CD4-positive, alpha-beta T cell treated with Interleukin-12 subunit alpha and Interleukin-12 subunit beta, for 1 hour (primary cell): ENCODE data around the gene HS3ST3A1.

Experiments used
- DNase-seq: peaks from one replicate; pipeline ENCODE4 v3.0.0-alpha.2; 2020

Gene HS3ST3A1

DNA sequence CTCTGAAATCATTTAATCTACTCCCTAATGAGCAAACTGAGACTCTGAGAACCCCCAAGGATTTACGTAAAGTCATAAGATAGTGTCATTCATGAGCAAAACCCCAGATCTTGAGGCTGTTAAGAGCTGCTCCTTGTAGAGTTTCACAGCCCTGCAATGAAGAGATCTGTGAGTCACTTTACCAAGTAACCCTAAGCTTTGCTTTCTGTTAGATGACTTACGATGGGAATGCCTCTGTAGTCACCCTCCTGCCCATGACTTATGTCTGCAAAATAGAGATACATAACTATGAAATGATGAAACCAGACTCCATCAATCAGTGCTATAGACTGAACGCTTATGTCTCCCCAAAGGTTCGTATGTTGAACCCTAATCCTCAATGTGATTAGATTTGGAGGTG is 117.7 kb downstream of the HS3ST3A1 start:
- DNase-seq = no peak

DNA sequence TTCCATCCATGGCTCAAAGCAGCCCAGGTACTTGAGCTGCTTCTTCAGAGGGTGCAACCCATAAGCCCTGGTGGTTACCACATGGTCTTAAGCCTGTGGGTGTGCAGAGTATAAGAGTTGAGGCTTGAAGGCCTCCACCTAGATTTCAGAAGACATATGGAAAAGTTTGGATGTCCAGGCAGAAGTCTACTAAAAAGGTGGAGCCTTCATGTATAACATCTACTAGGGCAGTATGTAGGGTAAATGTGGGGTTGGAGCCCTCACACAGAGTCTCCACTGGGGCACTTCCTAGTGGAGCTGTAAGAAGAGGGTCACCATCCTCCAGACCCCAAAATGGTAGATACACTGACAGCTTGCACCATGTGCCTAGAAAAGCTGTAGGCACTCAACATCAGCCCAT is 120.9 kb downstream of the HS3ST3A1 start:
- no peak for DNase-seq

DNA sequence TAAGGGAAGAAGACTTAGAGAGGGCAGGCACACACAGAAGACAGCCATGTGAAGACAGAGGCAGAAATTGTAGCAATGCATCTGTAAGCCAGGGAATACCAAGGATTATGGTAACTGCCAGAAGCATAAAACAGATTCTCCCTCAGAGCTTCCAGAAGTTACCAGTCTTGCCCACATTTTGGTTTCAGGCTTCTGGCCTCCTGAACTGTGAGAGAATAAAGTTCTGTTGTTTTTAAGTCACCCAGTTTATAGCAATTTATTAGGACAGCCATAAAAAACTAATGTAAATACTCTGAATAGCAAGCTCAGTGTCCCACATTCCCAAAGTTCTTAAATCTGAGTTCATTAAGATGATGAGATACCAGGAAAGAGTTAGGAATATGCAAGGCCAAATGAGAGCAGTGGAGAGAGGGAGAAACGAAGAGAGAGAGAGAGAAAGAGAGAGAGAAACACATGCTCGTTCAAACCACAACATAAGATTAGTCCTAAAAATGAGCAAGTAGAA is 123.4 kb downstream of the HS3ST3A1 start:
- no peak for DNase-seq

DNA sequence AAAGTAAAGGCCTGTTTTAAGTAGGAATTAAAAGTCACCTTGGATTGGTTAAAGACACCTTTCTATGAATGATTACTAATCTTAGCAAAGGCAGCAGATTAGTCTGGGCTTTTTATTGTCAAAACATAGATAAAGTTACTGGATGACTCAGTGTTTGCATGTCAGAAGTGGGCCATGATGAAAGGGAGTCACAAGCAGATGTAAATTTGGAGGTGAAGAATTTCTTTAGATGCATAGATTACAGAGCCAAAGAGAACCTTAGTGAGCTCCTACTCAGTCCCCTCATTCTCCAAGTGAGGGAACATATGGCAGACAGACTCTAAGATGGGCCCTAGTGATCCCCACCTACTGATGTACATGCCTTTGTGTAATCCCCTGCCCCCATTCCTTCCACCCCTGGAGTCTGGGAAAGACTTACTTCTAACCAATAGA is 124.5 kb downstream of the HS3ST3A1 start:
- DNase-seq = no peak

DNA sequence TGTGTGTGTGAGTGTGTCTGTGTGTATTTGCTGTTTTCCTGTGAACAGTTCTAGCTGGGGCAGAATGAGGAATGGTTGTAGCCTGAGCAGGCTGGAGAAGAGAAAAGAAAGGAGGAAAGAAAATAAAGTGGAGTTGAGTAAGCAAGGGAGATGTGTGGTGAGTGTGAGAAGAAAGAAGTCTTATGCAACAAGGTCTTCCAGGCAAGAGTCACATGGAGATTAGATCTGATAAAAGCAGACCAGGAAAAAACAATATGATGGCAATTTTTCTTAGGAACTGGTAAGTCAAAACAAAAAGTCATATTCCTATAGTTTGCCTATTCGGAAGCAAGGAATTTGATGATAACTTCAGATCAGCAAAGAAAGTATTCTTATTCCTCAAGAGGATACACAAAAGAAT is 125.0 kb downstream of the HS3ST3A1 start:
- DNase-seq = no peak

DNA sequence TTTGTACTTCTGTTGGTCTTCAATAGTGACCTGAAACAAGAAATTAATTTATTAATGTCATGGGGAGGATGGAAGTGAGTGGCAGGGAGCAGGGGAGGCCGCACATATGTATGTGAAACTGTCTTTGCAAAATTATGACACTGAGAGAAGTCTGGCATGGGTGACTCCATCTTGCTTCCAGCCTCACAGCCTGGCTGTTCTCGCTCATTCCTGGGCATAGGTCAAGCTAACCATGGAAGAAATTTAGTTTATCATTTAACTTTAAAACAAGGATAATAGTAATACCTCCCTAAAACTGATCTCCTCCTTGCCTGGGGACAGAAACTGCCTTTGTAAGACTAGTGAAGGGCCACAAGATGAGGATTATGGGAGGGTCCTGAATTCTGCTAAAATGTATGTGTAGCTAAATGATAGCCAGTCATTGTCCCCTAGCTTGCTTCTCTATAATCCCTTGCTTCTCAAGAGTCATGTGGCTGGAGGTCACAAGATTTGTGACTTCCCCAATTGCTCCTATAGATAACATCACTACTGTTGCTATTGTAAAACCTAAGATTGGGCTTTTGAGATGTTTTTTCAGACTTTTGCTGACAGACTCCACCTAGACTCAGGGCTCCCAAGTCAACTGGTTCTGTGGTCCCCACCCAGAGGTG is 126.0 kb downstream of the HS3ST3A1 start:
- DNase-seq = no peak

DNA sequence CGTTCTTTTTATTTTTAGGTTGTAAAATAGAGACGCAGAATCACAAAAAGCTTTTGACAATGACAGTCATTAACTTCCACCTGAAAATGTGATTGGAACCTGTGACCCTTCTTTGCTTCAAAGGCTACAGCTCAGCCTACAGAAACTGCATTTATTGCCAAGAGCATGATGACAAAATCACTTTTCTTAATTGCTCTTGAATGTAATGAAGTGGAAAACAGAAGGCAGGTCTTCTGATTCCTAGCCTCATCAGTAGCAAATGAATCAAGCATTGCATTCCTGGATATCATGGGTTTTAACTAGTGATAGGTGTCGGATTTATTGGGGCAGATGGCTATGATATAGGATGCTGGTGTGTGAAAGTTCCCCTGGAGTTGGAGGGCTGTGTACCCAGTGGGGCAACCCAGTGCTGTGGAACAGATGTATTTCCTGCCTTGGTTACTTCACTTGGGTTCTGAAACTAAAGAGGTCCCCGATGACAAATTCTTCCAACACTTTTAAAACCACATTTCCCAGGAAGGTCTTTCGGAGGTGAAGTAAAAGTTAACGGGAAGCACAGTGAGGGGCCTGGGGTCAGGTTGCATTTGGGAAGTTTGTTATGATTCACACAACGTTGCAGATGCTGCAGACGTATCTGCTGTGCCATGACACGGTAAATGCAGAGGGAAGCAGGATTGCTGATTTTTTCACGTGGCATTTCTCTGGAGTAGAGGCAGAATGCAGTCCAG is 127.5 kb downstream of the HS3ST3A1 start:
- no peak for DNase-seq

DNA sequence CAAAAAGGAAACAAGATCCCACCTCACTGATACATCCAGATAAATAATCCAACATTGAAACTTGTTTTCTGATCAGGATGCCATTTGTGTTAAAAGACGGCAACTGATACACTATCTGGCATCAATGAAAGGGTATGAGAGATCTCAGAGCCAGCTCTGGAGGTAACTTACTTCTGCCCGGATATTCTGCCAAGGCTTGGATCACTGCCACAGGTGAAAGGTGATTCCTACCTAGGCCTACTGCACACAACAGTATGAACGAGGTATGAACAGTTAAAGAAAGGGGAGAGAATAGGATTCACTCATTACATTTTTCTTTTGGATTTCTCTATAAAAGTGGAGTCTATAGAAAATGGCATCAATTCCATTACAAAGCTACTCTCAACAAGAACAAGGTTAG is 136.1 kb downstream of the HS3ST3A1 start:
- DNase-seq = no peak

DNA sequence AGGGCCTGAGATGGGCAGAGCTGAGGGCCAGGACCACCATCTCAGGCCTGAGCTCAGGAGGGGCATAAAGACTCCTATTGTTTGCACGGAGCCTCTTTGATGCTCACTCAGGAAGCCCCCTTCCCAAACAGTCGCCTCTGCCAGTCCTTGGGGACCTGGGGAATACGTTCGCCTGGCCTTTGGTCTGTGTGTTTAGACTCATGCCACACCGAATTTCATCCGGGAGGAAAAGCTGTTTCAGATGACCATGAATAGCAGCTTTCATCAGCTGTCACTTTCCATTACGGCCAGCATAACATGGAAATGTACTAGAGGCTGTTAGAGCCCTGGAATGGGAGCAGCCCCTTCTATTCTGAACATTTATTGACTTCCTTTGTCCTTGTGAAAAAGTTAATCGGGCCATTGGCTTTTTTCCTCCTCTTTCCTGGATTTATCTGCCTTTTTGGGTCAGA is 139.0 kb downstream of the HS3ST3A1 start:
- no peak for DNase-seq

DNA sequence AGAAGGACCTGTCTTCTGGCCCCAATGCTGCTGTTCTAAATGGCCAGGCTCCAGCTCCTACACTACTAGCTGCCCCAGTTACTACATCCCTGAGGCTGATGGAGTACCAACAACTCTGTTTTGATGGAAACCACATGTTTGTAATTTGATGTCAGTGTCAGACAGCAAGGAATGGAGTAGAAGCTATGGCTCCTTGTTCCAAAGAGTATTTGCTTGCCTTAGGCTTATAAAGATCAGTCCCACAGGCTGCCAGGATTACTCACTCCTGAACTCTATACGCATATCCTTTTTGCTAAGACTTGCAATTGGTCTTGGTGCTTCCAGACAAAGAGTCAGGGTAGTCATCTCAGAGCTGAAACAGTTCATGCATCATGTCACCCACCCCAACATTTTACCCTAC is 139.6 kb downstream of the HS3ST3A1 start:
- no peak for DNase-seq

DNA sequence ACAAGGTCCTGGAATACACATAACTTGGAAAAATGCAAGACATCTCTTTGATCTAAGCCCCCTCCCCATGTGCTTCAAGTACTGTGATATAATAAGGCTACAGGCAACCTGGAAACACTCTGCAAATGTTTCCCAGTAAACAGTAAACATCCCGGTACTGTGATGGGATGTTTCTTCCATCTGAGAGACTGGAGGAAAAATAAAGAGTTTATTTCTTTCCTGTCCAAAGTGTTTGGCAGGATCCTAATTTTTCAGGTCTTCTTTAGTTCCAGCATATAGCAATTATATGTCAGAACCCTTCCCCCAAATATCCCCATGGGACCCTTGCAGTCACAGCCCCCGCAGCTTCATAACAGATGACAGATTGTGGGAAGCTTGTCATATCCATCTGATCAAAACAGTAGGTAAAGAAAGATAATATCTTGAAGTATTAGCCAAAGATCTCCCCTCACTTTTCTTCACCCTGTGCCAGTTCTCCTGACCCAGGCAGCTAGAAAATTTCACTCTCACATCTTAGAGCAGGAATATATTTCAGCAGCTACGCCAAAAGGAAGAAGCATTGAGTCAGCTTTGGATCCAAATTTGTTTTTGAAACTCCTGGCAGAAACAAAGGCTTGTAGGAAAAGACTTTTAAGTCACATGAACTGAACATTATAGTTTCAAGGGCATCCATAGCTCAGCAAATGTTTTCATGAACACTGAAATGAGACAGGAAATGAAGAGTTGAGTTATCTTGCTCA is 141.3 kb downstream of the HS3ST3A1 start:
- no peak for DNase-seq

DNA sequence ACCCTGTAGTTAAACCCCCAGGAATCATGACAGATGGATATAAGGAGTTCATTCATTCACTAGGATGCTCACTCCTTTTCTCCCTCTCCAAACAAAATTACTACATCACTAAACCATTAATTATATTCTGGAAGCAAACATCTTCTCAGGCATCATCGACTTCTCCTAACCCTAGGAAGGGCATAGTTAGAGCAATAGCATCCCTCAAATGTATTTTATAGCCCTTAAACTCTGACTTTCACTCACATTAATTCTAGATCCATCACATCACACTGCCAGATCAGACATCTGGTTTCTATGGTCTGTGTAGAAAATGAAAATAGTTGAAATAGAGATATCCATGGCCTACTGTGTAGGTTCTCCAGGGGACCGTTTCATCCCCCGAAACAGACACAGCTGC is 143.9 kb downstream of the HS3ST3A1 start:
- DNase-seq = no peak
